IMR-90 (cell line): ENCODE results near the gene CFAP126. TPM values are rescaled to one million over a fixed set of nuclear protein-coding genes. Genes with fewer than 3 reads are reported as not detected.

ENCODE experiments used
- ATAC-seq: fragments of 200-7000 bp; cut with Tn5 transposase; 2 replicates; pipeline ENCODE4 v1.9.1; 2020; ENCODE audit warnings: low read depth, mild to moderate bottlenecking, moderate library complexity
- BruUV-seq: library from RNA; stranded (reverse); fragments of 400-500 nt; replicated peaks from 2 replicates; lab custom pipeline; 2021; lab: Mats Ljungman, UMichigan
- CTCF ChIA-PET: fragments of 300-600 bp; formaldehyde crosslinking; extraction: SDS; loops from one replicate; lab custom pipeline; 2021; ENCODE audit warnings: antibody characterized with exemption; lab: Yijun Ruan, JAX
- POLR2A ChIA-PET: fragments of 300-600 bp; sonication (Branson Sonifier 250); formaldehyde crosslinking; loops from one replicate; lab custom pipeline; 2022; ENCODE audit warnings: antibody characterized with exemption; ENCODE audit not compliant: unreplicated experiment; lab: Charles Lee
- DNase-seq: peaks from one replicate; pipeline ENCODE4 v3.0.0; 2013
- H2AFZ ChIP-seq: replicated peaks from 2 replicates; pipeline ENCODE3; 2013; ENCODE audit warnings: low read length, mild to moderate bottlenecking; ENCODE audit not compliant: poor library complexity
- H2AK5ac ChIP-seq: 2 replicates; pipeline ENCODE4 v1.6.1; 2013; ENCODE audit warnings: low read depth, low read length, inconsistent platforms
- H2AK9ac ChIP-seq: replicated peaks from 2 replicates; pipeline ENCODE3; 2013; ENCODE audit warnings: mild to moderate bottlenecking, low read depth, low read length, moderate library complexity; ENCODE audit not compliant: poor library complexity
- H2BK120ac ChIP-seq: 2 replicates; pipeline ENCODE4 v1.6.1; 2013; ENCODE audit warnings: low read depth, low read length, inconsistent platforms
- H2BK15ac ChIP-seq: 3 replicates; pipeline ENCODE4 v1.6.1; 2013; ENCODE audit warnings: low read depth, low read length, inconsistent platforms
- H2BK20ac ChIP-seq: 2 replicates; pipeline ENCODE4 v1.6.1; 2013; ENCODE audit warnings: low read depth, mild to moderate bottlenecking, inconsistent platforms, low read length, moderate library complexity
- H2BK5ac ChIP-seq: 2 replicates; pipeline ENCODE4 v1.6.1; 2013; ENCODE audit warnings: mild to moderate bottlenecking, low read depth, low read length, inconsistent platforms; ENCODE audit not compliant: poor library complexity, severe bottlenecking
- H3K14ac ChIP-seq: replicated peaks from 2 replicates; pipeline ENCODE4 v1.6.1; 2013; ENCODE audit warnings: low read depth, low read length, inconsistent platforms
- H3K18ac ChIP-seq: 2 replicates; pipeline ENCODE4 v1.6.1; 2013; ENCODE audit warnings: low read depth, low read length, control low read depth
- H3K23ac ChIP-seq: 2 replicates; pipeline ENCODE4 v1.6.1; 2013; ENCODE audit warnings: low read depth, low read length, inconsistent platforms
- H3K27ac ChIP-seq: 2 replicates; pipeline ENCODE4 v1.5.1; 2013; ENCODE audit warnings: mild to moderate bottlenecking, control low read depth, low read length; ENCODE audit not compliant: insufficient read depth
- H3K27me3 ChIP-seq: 2 replicates; pipeline ENCODE4 v1.6.1; 2013; ENCODE audit warnings: low read length; ENCODE audit not compliant: control insufficient read depth, insufficient read depth
- H3K36me3 ChIP-seq: 2 replicates; pipeline ENCODE4 v1.6.1; 2013; ENCODE audit warnings: low read length, mixed read lengths; ENCODE audit not compliant: control insufficient read depth, insufficient read depth
- H3K4ac ChIP-seq: 2 replicates; pipeline ENCODE4 v1.6.1; 2013; ENCODE audit warnings: low read depth, low read length, inconsistent platforms
- H3K4me1 ChIP-seq: 2 replicates; pipeline ENCODE4 v1.6.1; 2013; ENCODE audit warnings: low read length, mixed read lengths; ENCODE audit not compliant: control insufficient read depth, insufficient read depth
- H3K4me2 ChIP-seq: 2 replicates; pipeline ENCODE4 v1.6.1; 2013; ENCODE audit warnings: low read depth, mild to moderate bottlenecking, control low read depth, low read length, moderate library complexity
- H3K4me3 ChIP-seq: 2 replicates; pipeline ENCODE4 v1.5.1; 2013; ENCODE audit warnings: low read depth, mild to moderate bottlenecking, control low read depth, low read length, moderate library complexity; ENCODE audit not compliant: insufficient read depth
- H3K56ac ChIP-seq: 2 replicates; pipeline ENCODE4 v1.6.1; 2013; ENCODE audit warnings: low read length, inconsistent platforms; ENCODE audit not compliant: insufficient read depth; ENCODE audit errors: extremely low read depth
- H3K79me1 ChIP-seq, 2 experiments: 2 replicates each; pipeline ENCODE4 v1.6.1; 2013; ENCODE audit warnings: low read length in 2 of 2, inconsistent platforms in 1 of 2, low read depth in 1 of 2
- H3K9ac ChIP-seq: 2 replicates; pipeline ENCODE4 v1.6.1; 2013; ENCODE audit warnings: low read depth, low read length, control low read depth
- H3K9me1 ChIP-seq: 2 replicates; pipeline ENCODE4 v1.6.1; 2013; ENCODE audit warnings: low read length, inconsistent platforms; ENCODE audit not compliant: insufficient read depth
- H3K9me3 ChIP-seq: 2 replicates; pipeline ENCODE4 v1.6.1; 2013; ENCODE audit warnings: low read length; ENCODE audit not compliant: control insufficient read depth, insufficient read depth
- H4K20me1 ChIP-seq: 2 replicates; pipeline ENCODE4 v1.6.1; 2013; ENCODE audit warnings: low read length, inconsistent platforms; ENCODE audit not compliant: insufficient read depth
- H4K5ac ChIP-seq: 2 replicates; pipeline ENCODE4 v1.6.1; 2013; ENCODE audit warnings: mild to moderate bottlenecking, low read depth, low read length, control low read depth
- H4K8ac ChIP-seq, 2 experiments: 2 replicates each; pipeline ENCODE4 v1.6.1; 2013; ENCODE audit warnings: low read depth in 2 of 2, low read length in 2 of 2, control low read depth in 1 of 2, inconsistent platforms in 1 of 2
- H4K91ac ChIP-seq: 2 replicates; pipeline ENCODE4 v1.6.1; 2013; ENCODE audit warnings: low read depth, low read length, inconsistent platforms; ENCODE audit not compliant: insufficient read depth
- BHLHE40 ChIP-seq: fragments of 150-350 bp; IDR thresholded peaks from 2 replicates; pipeline ENCODE4 v1.6.1; 2016; ENCODE audit warnings: mild to moderate bottlenecking, low read depth, low read length
- CEBPB ChIP-seq: IDR thresholded peaks from 2 replicates; pipeline ENCODE4 v1.6.1; 2012; ENCODE audit warnings: low read depth, low read length, improper control_type of control experiment
- CHD1 ChIP-seq: IDR thresholded peaks from 2 replicates; pipeline ENCODE4 v1.6.1; 2012; ENCODE audit warnings: low read depth, low read length, improper control_type of control experiment
- CTCF ChIP-seq: conservative IDR thresholded peaks from 2 replicates; pipeline ENCODE4 v1.5.1; 2012; ENCODE audit warnings: mild to moderate bottlenecking, low read depth, low read length, improper control_type of control experiment
- ELK1 ChIP-seq: fragments of 150-350 bp; IDR thresholded peaks from 2 replicates; pipeline ENCODE4 v1.6.1; 2016; ENCODE audit warnings: low read depth, mild to moderate bottlenecking, low read length, moderate library complexity, borderline replicate concordance
- FOS ChIP-seq: fragments of 150-350 bp; IDR thresholded peaks from 2 replicates; pipeline ENCODE4 v1.6.1; 2016; ENCODE audit warnings: low read depth, low read length
- MAFK ChIP-seq: IDR thresholded peaks from 2 replicates; pipeline ENCODE4 v1.6.1; 2012; ENCODE audit warnings: low read depth, low read length, improper control_type of control experiment
- MAZ ChIP-seq: IDR thresholded peaks from 2 replicates; pipeline ENCODE4 v1.6.1; 2012; ENCODE audit warnings: low read depth, mild to moderate bottlenecking, low read length, improper control_type of control experiment, moderate library complexity, borderline replicate concordance
- MXI1 ChIP-seq: IDR thresholded peaks from 2 replicates; pipeline ENCODE4 v1.6.1; 2012; ENCODE audit warnings: low read depth, mild to moderate bottlenecking, low read length, moderate library complexity, borderline replicate concordance
- NFE2L2 ChIP-seq: fragments of 150-350 bp; IDR thresholded peaks from 2 replicates; pipeline ENCODE4 v1.6.1; 2016; ENCODE audit warnings: low read depth, mild to moderate bottlenecking, low read length
- POLR2A ChIP-seq: IDR thresholded peaks from 2 replicates; pipeline ENCODE4 v1.6.1; 2012; ENCODE audit warnings: mild to moderate bottlenecking, low read depth, low read length
- RAD21 ChIP-seq: IDR thresholded peaks from 2 replicates; pipeline ENCODE4 v1.6.1; 2012; ENCODE audit warnings: low read length, improper control_type of control experiment
- RCOR1 ChIP-seq: IDR thresholded peaks from 2 replicates; pipeline ENCODE4 v1.6.1; 2012; ENCODE audit warnings: mild to moderate bottlenecking, low read length, improper control_type of control experiment; ENCODE audit not compliant: insufficient replicate concordance
- RFX5 ChIP-seq: IDR thresholded peaks from 2 replicates; pipeline ENCODE4 v1.8.0; 2012; ENCODE audit warnings: low read depth, mild to moderate bottlenecking, low read length, moderate library complexity
- SMC3 ChIP-seq: fragments of 150-350 bp; IDR thresholded peaks from 2 replicates; pipeline ENCODE4 v1.6.1; 2016; ENCODE audit warnings: low read depth, mild to moderate bottlenecking, antibody characterized with exemption, low read length, moderate library complexity
- USF2 ChIP-seq: fragments of 150-350 bp; IDR thresholded peaks from 2 replicates; pipeline ENCODE4 v1.6.1; 2017; ENCODE audit warnings: mild to moderate bottlenecking, antibody characterized with exemption, low read length, low read depth
- WGBS, 2 experiments: methylation state at CpG; one replicate each; pipeline versions ENCODE4 v1.1.5 to v1.1.7; 2013; ENCODE audit warnings: missing lambda C conversion rate in 2 of 2; ENCODE audit not compliant: insufficient read length in 1 of 2; ENCODE audit errors: extremely low coverage in 2 of 2; 5-methylcytosine and 5-hydroxymethylcytosine counted together
- dilution Hi-C: fragments of 300-500 bp; cut with HindIII; formaldehyde crosslinking; loops from one replicate; pipeline ENCODE4 v1.14.3; 2018; ENCODE audit warnings: low sequenced_read_pairs; ENCODE audit not compliant: unreplicated experiment
- in situ Hi-C: fragments of 300-500 bp; cut with MboI; formaldehyde crosslinking; loops from 3 replicates; pipeline ENCODE4 v1.14.3; 2019; ENCODE audit warnings: low sequenced_read_pairs, inconsistent platforms, mixed read lengths
- intact Hi-C: fragments of 100-400 bp; cut with micrococcal nuclease; formaldehyde crosslinking; loops from 2 replicates; pipeline ENCODE4 v1.10.0; 2022
- polyA plus RNA-seq, 3 experiments: library from polyadenylated mRNA; depleted of rRNA; stranded (reverse); fragments of >200 nt; gene quantifications; 2 replicates each; pipeline ENCODE4 v1.2.3, GENCODE V29; 2012; ENCODE audit warnings: low replicate concordance in 1 of 3
- total RNA-seq: library from RNA; depleted of rRNA; stranded (reverse); fragments of >200 nt; gene quantifications from 2 replicates; pipeline ENCODE4 v1.2.3, GENCODE V29; 2012

Gene CFAP126
- total and polyA plus RNA-seq, 2 of the 4 experiments (the other 2 are of a cell fraction) = not detected

- Histone ChIP-seq H3K36me3 (peaks cover 17% of the 10 kb centered on the region), H2AFZ (no peak overlapping the region), H3K4ac (no peak overlapping the region), H3K14ac (no peak overlapping the region), H3K9me3 (no peaks in the 10 kb centered on the region), H3K23ac (no peak overlapping the region), H3K79me1 (peaks cover 0 to 5% of the 10 kb centered on the region in 2 experiments; a peak in 2 of 4 replicates), H3K18ac (no peak overlapping the region), H2BK15ac (no peak overlapping the region), H2AK5ac (no peak overlapping the region), H3K4me2 (no peak overlapping the region), H4K91ac (no peak overlapping the region), H3K27me3 (no peaks in the 10 kb centered on the region), H4K8ac (no peak overlapping the region), H3K27ac (no peak overlapping the region), H4K20me1 (no peaks in the 10 kb centered on the region), H2BK5ac (no peak overlapping the region), H3K4me3 (no peak overlapping the region), H3K4me1 (no peaks in the 10 kb centered on the region; the same call in 1 of the 2 replicates), H3K9ac (no peak overlapping the region), H3K56ac (no peak overlapping the region), H2BK20ac (no peak overlapping the region), H4K5ac (no peak overlapping the region), H3K9me1 (no peaks in the 10 kb centered on the region), H2AK9ac (no peak overlapping the region), H2BK120ac (no peak overlapping the region)
- CTCF ChIA-PET = interaction anchor here (1.5 kb wide), 1 partner anchor 140 kb away, joined by 3 read pairs; the partner anchor contains the start of gene NDUFS2
- in situ Hi-C loops (no loop called here), dilution Hi-C loops (no loop called here), intact Hi-C loops (no loop called here)
- BruUV-seq = no TSS peak
- no peak for ATAC-seq
- POLR2A ChIA-PET = no interaction called here
- TF ChIP-seq NFE2L2 (no peak), MXI1 (no peak), USF2 (no peak), CHD1 (no peak), SMC3 (no peak), POLR2A (no peak), CTCF (no peak), BHLHE40 (no peak), MAFK (no peak), RCOR1 (no peak), RAD21 (no peak), CEBPB (no peak), MAZ (no peak), RFX5 (no peak), ELK1 (no peak), FOS (no peak)
- no peak for DNase-seq
- no CpG with 5 or more reads among the region's 2 CpGs for WGBS, 2 experiments
Measured at GRCh38 chr1:161342177-161342576, 25.5 kb downstream of the CFAP126 start.
